GM12878 (cell line): ENCODE results near the gene TCEANC2. TPM values are rescaled to one million over a fixed set of nuclear protein-coding genes. Genes with fewer than 3 reads are reported as not detected.

ENCODE experiments used
- ATAC-seq: fragments of 200-7000 bp; cut with Tn5 transposase; 3 replicates; pipeline ENCODE4 v1.9.1; 2020; ENCODE audit warnings: mild to moderate bottlenecking, moderate library complexity
- BruUV-seq: library from RNA; stranded (reverse); fragments of 400-500 nt; replicated peaks from 2 replicates; lab custom pipeline; 2021; lab: Mats Ljungman, UMichigan
- CTCF ChIA-PET: fragments of 300-600 bp; sonication (Branson Sonifier 250); formaldehyde crosslinking; extraction: SDS; loops from one replicate; lab custom pipeline; 2021; ENCODE audit warnings: inconsistent platforms; lab: Yijun Ruan, JAX
- POLR2A ChIA-PET: fragments of 350-600 bp; formaldehyde crosslinking; extraction: SDS; loops from one replicate; lab custom pipeline; 2021; ENCODE audit warnings: inconsistent platforms; lab: Charles Lee
- RAD21 ChIA-PET: fragments of 300-600 bp; sonication (Branson Sonifier 250); formaldehyde crosslinking; loops from one replicate; lab custom pipeline; 2023; ENCODE audit warnings: antibody characterized with exemption; ENCODE audit not compliant: unreplicated experiment; lab: Charles Lee
- SMC1A ChIA-PET: fragments of 300-600 bp; sonication (Branson Sonifier 250); formaldehyde crosslinking; loops from one replicate; lab custom pipeline; 2023; ENCODE audit not compliant: unreplicated experiment, uncharacterized antibody; lab: Charles Lee
- DNase-seq: peaks from one replicate; pipeline ENCODE4 v3.0.0-alpha.2; 2011; ENCODE audit warnings: low read depth, low spot score
- FAIRE-seq: peaks from 3 replicates; lab custom pipeline; 2011; peaks lifted over from hg19 to GRCh38; lab: Jason Lieb, UNC
- H2AFZ ChIP-seq: 2 replicates; pipeline ENCODE4 v1.6.0; 2011; ENCODE audit warnings: low read depth, low read length, control low read depth; ENCODE audit not compliant: control insufficient read depth
- H3K27ac ChIP-seq: 2 replicates; pipeline ENCODE4 v1.5.1; 2011; ENCODE audit warnings: control low read depth; ENCODE audit not compliant: control insufficient read depth, insufficient read depth
- H3K27me3 ChIP-seq, 2 experiments: replicated peaks in 1 of 2; 2 replicates each; pipeline versions ENCODE4 v1.6.0 to v1.6.1; 2011; ENCODE audit warnings: low read length in 1 of 2; ENCODE audit not compliant: control insufficient read depth in 2 of 2, insufficient read depth in 2 of 2
- H3K36me3 ChIP-seq, 2 experiments: 2 replicates each; pipeline ENCODE4 v1.5.1; 2011; ENCODE audit warnings: low read length in 1 of 2; ENCODE audit not compliant: control insufficient read depth in 2 of 2, insufficient read depth in 2 of 2
- H3K4me1 ChIP-seq: 2 replicates; pipeline ENCODE4 v1.6.1; 2011; ENCODE audit warnings: mild to moderate bottlenecking, low read length, moderate library complexity, mixed read lengths; ENCODE audit not compliant: control insufficient read depth, insufficient read depth
- H3K4me2 ChIP-seq: 2 replicates; pipeline ENCODE4 v1.6.0; 2011; ENCODE audit warnings: control low read depth; ENCODE audit not compliant: control insufficient read depth, insufficient read depth
- H3K4me3 ChIP-seq: fragments of 200-600 bp; sonication (generic); 2 replicates; pipeline ENCODE4 v1.5.1; 2016
- H3K79me2 ChIP-seq: 2 replicates; pipeline ENCODE4 v1.6.0; 2011; ENCODE audit warnings: low read length; ENCODE audit not compliant: control insufficient read depth, insufficient read depth
- H3K9ac ChIP-seq: 2 replicates; pipeline ENCODE4 v1.8.0; 2011; ENCODE audit warnings: low read length, control low read depth, mixed read lengths; ENCODE audit not compliant: control insufficient read depth, insufficient read depth
- H3K9me3 ChIP-seq: replicated peaks from 3 replicates; pipeline ENCODE4 v1.5.1; 2011; ENCODE audit warnings: mild to moderate bottlenecking, low read length; ENCODE audit not compliant: control insufficient read depth, insufficient read depth
- H4K20me1 ChIP-seq: 2 replicates; pipeline ENCODE4 v1.6.0; 2011; ENCODE audit not compliant: control insufficient read depth, insufficient read depth
- IKZF2 ChIP-seq, 2 experiments: fragments of 450-650 bp; IDR thresholded peaks; 2 replicates each; pipeline ENCODE4 v1.6.1; 2017; ENCODE audit warnings: mild to moderate bottlenecking in 2 of 2, moderate library complexity in 2 of 2
- LARP7 ChIP-seq: fragments of 450-650 bp; IDR thresholded peaks from 2 replicates; pipeline ENCODE4 v1.6.1; 2017; ENCODE audit warnings: mild to moderate bottlenecking
- NFIC ChIP-seq: IDR thresholded peaks from 2 replicates; pipeline ENCODE4 v1.6.1; 2012; ENCODE audit warnings: low read depth, mild to moderate bottlenecking, inconsistent platforms, low read length, moderate library complexity
- NR2F1 ChIP-seq: fragments of 450-650 bp; conservative IDR thresholded peaks from 2 replicates; pipeline ENCODE4 v1.6.1; 2017; ENCODE audit warnings: mild to moderate bottlenecking
- POLR2A ChIP-seq: IDR thresholded peaks from 2 replicates; pipeline ENCODE4 v1.6.1; 2011; ENCODE audit warnings: low read depth, mild to moderate bottlenecking, low read length
- SPI1 ChIP-seq: IDR thresholded peaks from 2 replicates; pipeline ENCODE4 v1.6.1; 2011; ENCODE audit warnings: low read depth, mild to moderate bottlenecking, low read length, moderate library complexity, borderline replicate concordance; ENCODE audit not compliant: insufficient read depth
- STAT1 ChIP-seq: fragments of 450-650 bp; conservative IDR thresholded peaks from 2 replicates; pipeline ENCODE4 v1.6.1; 2014; ENCODE audit warnings: antibody characterized with exemption, mild to moderate bottlenecking
- YY1 ChIP-seq: IDR thresholded peaks from 2 replicates; pipeline ENCODE4 v1.6.1; 2011; ENCODE audit warnings: low read depth, mild to moderate bottlenecking, low read length
- ZNF622 ChIP-seq: fragments of 450-650 bp; IDR thresholded peaks from 2 replicates; pipeline ENCODE4 v1.6.1; 2017; ENCODE audit warnings: mild to moderate bottlenecking, inconsistent platforms
- ZSCAN29 ChIP-seq: fragments of 450-650 bp; IDR thresholded peaks from 2 replicates; pipeline ENCODE4 v1.6.1; 2017; ENCODE audit warnings: mild to moderate bottlenecking, moderate library complexity
- WGBS: methylation state at CpG from one replicate; pipeline ENCODE4 v1.1.6; 2016; ENCODE audit warnings: low lambda C conversion rate; ENCODE audit not compliant: insufficient replicate concordance, insufficient coverage; ENCODE audit errors: missing lambda C conversion rate; 5-methylcytosine and 5-hydroxymethylcytosine counted together
- in situ Hi-C: fragments of 300-500 bp; cut with MboI; formaldehyde crosslinking; loops from 9 replicates; pipeline ENCODE4 v1.14.3; 2018; ENCODE audit warnings: mixed read lengths
- intact Hi-C: fragments of 100-400 bp; cut with micrococcal nuclease; formaldehyde crosslinking; loops from one replicate; pipeline ENCODE4 v1.14.2; 2022; ENCODE audit not compliant: unreplicated experiment
- polyA plus RNA-seq, 11 experiments: library from polyadenylated mRNA; depleted of rRNA in 4 of 11; unstranded in 6 of 11; stranded (reverse) in 5 of 11; fragments of >200 nt; fragmentation: Nextera tagmentation in 4 of 11; fragmentation: Illumina TruSeq in 1 of 11; extraction: Ambion mirVana in 4 of 11; extraction: Trizol in 1 of 11; gene quantifications; 1 replicate in 1 of 11; 2 replicates in 10 of 11; pipeline versions ENCODE4 v1.2.1 to v1.2.3, GENCODE V29; 2011 to 2016; ENCODE audit warnings: inconsistent platforms in 2 of 11, missing spikeins in 2 of 11, low read depth in 1 of 11
- total RNA-seq, 4 experiments: library from RNA; depleted of rRNA in 3 of 4; stranded (reverse); fragments of >200 nt in 3 of 4; fragmentation: Illumina TruSeq in 1 of 4; extraction: Trizol in 1 of 4; gene quantifications; 2 replicates each; pipeline versions ENCODE4 v1.2.1 to v1.2.3, GENCODE V29; 2013 to 2021
- TF ChIP-seq, protein P1 (sequence below): fragments of 450-650 bp; formaldehyde crosslinking; IDR thresholded peaks from 2 replicates; pipeline ENCODE4 v1.4.0; 2022; ENCODE audit warnings: mild to moderate bottlenecking, moderate library complexity
- TF ChIP-seq, protein P2 (sequence below): IDR thresholded peaks from 2 replicates; pipeline ENCODE4 v1.6.1; 2012; ENCODE audit warnings: mild to moderate bottlenecking, low read depth, low read length
- TF ChIP-seq, protein P3 (sequence below): fragments of 150-350 bp; IDR thresholded peaks from 2 replicates; pipeline ENCODE4 v1.6.1; 2016; ENCODE audit warnings: low read depth, low read length

The TCEANC2 gene
- total and polyA plus RNA-seq, 10 of the 15 experiments (the other 5 are each of a cell fraction or from before 2014, with no cell fraction given): 4.4 to 13.2 (median 6.4) TPM

DNA sequence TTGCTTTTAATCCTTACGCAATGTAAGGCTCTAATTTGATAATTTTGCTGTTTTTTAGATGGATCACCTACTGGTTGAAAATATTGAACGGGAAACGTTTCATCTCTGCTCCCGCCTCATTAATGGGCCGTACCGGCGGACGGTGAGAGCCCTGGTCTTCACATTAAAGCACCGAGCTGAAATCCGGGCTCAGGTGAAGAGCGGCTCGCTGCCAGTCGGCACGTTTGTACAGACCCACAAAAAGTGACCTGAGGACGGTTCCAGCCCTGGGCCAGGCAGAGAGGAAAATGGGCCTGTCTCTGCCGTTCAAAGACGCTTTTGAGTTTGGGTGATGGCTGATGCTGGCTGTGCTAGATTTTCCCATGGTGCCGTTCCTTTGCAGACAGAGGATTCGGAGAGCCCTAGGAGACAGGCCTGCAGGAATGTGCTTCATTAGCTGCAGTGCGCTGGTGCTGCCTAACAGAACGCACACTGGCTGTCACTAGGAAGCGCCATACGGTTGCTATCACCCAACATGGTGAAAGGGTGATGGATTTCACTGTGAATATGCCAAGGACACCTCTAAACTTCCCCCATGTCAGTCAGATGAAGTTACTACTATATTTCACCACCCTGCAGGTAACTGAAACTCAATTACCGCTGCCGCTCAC lies 42.9 kb downstream of the TCEANC2 start (continued):
- TF ChIP-seq SPI1 (no peak), NFIC (no peak), STAT1 (no peak), POLR2A (no peak), NR2F1 (no peak), YY1 (no peak)
- TF ChIP-seq, all 136 proteins: peak for 0

DNA sequence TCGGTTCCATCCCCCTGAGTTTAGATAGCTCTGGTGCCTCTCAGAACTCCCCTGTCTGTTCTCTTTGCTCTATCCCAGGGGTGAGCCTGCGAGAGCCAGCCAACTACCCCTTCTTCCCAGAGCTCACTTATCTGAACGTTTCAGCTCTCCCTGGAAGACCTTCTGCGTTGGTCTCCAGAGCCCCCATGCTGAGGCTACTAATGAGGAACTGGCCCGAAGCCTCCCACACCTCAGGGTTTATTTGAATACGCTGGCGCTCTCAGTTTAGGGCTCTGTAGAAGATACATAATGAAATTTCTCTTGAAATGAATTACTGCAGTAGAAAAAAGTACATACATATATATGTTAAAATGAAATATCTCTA lies 43.5 kb downstream of the TCEANC2 start:
- ChIA-PET POLR2A (no interaction called here), CTCF (interaction anchor here (1.4 kb wide), 1 partner anchor 7 kb away, joined by 4 read pairs; no protein-coding TSS in a partner anchor), SMC1A (no interaction called here), RAD21 (no interaction called here)
- DNase-seq: no peak
- no peak overlapping the region for H3K27ac ChIP-seq
- in situ Hi-C loops: no loop called here
- no peaks in the 10 kb centered on the region for H3K79me2 ChIP-seq
- 91% methylated on average over 7 of the region's 7 CpGs for WGBS
- H3K36me3 ChIP-seq: peaks cover 3 to 6% of the 10 kb centered on the region in 2 experiments; a peak in 3 of 4 replicates
- no peaks in the 10 kb centered on the region for H3K27me3 ChIP-seq
- H3K4me3 ChIP-seq: no peak overlapping the region
- no peak for FAIRE-seq
- H3K9ac ChIP-seq: no peak overlapping the region
- no peak for ATAC-seq
- no peak overlapping the region for H2AFZ ChIP-seq
- H4K20me1 ChIP-seq: no peaks in the 10 kb centered on the region
- intact Hi-C loops: no loop called here
- no peaks in the 10 kb centered on the region for H3K9me3 ChIP-seq
- H3K4me2 ChIP-seq: no peak overlapping the region
- H3K4me1 ChIP-seq: no peaks in the 10 kb centered on the region
- no TSS peak for BruUV-seq
- TF ChIP-seq IKZF2 (IDR thresholded peaks at IDR 0.05) (no peak), LARP7 (no peak), ZSCAN29 (no peak), ZNF622 (no peak)
- TF ChIP-seq, protein P1, sequence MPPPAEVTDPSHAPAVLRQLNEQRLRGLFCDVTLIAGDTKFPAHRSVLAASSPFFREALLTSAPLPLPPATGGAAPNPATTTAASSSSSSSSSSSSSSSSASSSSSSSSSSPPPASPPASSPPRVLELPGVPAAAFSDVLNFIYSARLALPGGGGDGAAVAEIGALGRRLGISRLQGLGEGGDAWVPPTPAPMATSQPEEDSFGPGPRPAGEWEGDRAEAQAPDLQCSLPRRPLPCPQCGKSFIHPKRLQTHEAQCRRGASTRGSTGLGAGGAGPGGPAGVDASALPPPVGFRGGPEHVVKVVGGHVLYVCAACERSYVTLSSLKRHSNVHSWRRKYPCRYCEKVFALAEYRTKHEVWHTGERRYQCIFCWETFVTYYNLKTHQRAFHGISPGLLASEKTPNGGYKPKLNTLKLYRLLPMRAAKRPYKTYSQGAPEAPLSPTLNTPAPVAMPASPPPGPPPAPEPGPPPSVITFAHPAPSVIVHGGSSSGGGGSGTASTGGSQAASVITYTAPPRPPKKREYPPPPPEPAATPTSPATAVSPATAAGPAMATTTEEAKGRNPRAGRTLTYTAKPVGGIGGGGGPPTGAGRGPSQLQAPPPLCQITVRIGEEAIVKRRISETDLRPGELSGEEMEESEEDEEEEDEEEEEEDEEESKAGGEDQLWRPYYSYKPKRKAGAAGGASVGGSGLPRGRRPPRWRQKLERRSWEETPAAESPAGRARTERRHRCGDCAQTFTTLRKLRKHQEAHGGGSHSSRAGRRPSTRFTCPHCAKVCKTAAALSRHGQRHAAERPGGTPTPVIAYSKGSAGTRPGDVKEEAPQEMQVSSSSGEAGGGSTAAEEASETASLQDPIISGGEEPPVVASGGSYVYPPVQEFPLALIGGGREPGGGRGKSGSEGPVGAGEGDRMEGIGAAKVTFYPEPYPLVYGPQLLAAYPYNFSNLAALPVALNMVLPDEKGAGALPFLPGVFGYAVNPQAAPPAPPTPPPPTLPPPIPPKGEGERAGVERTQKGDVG (CRISPR knock-in tag): no peak
- TF ChIP-seq, protein P2, sequence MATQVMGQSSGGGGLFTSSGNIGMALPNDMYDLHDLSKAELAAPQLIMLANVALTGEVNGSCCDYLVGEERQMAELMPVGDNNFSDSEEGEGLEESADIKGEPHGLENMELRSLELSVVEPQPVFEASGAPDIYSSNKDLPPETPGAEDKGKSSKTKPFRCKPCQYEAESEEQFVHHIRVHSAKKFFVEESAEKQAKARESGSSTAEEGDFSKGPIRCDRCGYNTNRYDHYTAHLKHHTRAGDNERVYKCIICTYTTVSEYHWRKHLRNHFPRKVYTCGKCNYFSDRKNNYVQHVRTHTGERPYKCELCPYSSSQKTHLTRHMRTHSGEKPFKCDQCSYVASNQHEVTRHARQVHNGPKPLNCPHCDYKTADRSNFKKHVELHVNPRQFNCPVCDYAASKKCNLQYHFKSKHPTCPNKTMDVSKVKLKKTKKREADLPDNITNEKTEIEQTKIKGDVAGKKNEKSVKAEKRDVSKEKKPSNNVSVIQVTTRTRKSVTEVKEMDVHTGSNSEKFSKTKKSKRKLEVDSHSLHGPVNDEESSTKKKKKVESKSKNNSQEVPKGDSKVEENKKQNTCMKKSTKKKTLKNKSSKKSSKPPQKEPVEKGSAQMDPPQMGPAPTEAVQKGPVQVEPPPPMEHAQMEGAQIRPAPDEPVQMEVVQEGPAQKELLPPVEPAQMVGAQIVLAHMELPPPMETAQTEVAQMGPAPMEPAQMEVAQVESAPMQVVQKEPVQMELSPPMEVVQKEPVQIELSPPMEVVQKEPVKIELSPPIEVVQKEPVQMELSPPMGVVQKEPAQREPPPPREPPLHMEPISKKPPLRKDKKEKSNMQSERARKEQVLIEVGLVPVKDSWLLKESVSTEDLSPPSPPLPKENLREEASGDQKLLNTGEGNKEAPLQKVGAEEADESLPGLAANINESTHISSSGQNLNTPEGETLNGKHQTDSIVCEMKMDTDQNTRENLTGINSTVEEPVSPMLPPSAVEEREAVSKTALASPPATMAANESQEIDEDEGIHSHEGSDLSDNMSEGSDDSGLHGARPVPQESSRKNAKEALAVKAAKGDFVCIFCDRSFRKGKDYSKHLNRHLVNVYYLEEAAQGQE: no peak
- TF ChIP-seq, protein P3, sequence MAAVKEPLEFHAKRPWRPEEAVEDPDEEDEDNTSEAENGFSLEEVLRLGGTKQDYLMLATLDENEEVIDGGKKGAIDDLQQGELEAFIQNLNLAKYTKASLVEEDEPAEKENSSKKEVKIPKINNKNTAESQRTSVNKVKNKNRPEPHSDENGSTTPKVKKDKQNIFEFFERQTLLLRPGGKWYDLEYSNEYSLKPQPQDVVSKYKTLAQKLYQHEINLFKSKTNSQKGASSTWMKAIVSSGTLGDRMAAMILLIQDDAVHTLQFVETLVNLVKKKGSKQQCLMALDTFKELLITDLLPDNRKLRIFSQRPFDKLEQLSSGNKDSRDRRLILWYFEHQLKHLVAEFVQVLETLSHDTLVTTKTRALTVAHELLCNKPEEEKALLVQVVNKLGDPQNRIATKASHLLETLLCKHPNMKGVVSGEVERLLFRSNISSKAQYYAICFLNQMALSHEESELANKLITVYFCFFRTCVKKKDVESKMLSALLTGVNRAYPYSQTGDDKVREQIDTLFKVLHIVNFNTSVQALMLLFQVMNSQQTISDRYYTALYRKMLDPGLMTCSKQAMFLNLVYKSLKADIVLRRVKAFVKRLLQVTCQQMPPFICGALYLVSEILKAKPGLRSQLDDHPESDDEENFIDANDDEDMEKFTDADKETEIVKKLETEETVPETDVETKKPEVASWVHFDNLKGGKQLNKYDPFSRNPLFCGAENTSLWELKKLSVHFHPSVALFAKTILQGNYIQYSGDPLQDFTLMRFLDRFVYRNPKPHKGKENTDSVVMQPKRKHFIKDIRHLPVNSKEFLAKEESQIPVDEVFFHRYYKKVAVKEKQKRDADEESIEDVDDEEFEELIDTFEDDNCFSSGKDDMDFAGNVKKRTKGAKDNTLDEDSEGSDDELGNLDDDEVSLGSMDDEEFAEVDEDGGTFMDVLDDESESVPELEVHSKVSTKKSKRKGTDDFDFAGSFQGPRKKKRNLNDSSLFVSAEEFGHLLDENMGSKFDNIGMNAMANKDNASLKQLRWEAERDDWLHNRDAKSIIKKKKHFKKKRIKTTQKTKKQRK: no peak
